Stimulated activated CD4-positive, alpha-beta T cell treated with anti-CD3 and anti-CD28 coated beads, Interleukin-4, amount 100 ng/mL, for 4 hours (primary cell): ENCODE results near the gene NPIPB6.
A peak's percentile ranks its signal among the peaks of the same experiment; 100 is the strongest.
"Not testable (repeated sequence)": the region's sequence is repeated elsewhere in the genome, so short reads cannot be mapped to it uniquely, and the experiment has no call there.

ENCODE experiments used
- DNase-seq, 2 experiments: peaks; one replicate each; pipeline ENCODE4 v3.0.0-alpha.2; 2020

The NPIPB6 gene

GRCh38 chr16:28363408-28363807 is at the start of gene NPIPB6:
Gene NPIPB6, minus strand, starts transcription at chr16:28363508. Its CDS starts 686 bp downstream, at chr16:28362822.
- DNase-seq, result not testable (repeated sequence)

GRCh38 chr16:28403220-28404072 is 40.1 kb upstream of the NPIPB6 start, which contains the start of gene EIF3CL:
Gene EIF3CL, minus strand, starts transcription at chr16:28403841. Its CDS starts 223 bp downstream, at chr16:28403618.
- not testable (repeated sequence) for DNase-seq

GRCh38 chr16:28392054-28392453 is 28.7 kb upstream of the NPIPB6 start:
- not testable (repeated sequence) for DNase-seq

- not testable (repeated sequence) for DNase-seq
These were observed 19.0 kb upstream of the NPIPB6 start for GRCh38 chr16:28382177-28382867.

- not testable (repeated sequence) for DNase-seq
These were observed 14.5 kb upstream of the NPIPB6 start for GRCh38 chr16:28377822-28378221.

- DNase-seq, result not testable (repeated sequence)
These were observed 13.9 kb upstream of the NPIPB6 start for GRCh38 chr16:28377108-28377625.

- not testable (repeated sequence) for DNase-seq
These were observed 11.8 kb upstream of the NPIPB6 start for GRCh38 chr16:28375115-28375514.

- DNase-seq, result not testable (repeated sequence)
These were observed 11.0 kb upstream of the NPIPB6 start for GRCh38 chr16:28374281-28374680.

GRCh38 chr16:28367926-28368325 is 4.6 kb upstream of the NPIPB6 start:
- not testable (repeated sequence) for DNase-seq

GRCh38 chr16:28364268-28365173 is 1.2 kb upstream of the NPIPB6 start:
- not testable (repeated sequence) for DNase-seq

- not testable (repeated sequence) for DNase-seq
These were observed 708 bp downstream of the NPIPB6 start for GRCh38 chr16:28362600-28362999.

GRCh38 chr16:28338230-28338629 is 25.1 kb downstream of the NPIPB6 start:
- DNase-seq, result not testable (repeated sequence)

- not testable (repeated sequence) for DNase-seq
These were observed 26.2 kb downstream of the NPIPB6 start for GRCh38 chr16:28336940-28337710.

GRCh38 chr16:28335678-28336077 is 27.6 kb downstream of the NPIPB6 start:
- DNase-seq, result not testable (repeated sequence)

- not testable (repeated sequence) for DNase-seq
These were observed 30.7 kb downstream of the NPIPB6 start for GRCh38 chr16:28332632-28333031.

GRCh38 chr16:28330981-28331380 is 32.3 kb downstream of the NPIPB6 start:
- DNase-seq, result not testable (repeated sequence)

GRCh38 chr16:28330232-28330631 is 33.1 kb downstream of the NPIPB6 start:
- not testable (repeated sequence) for DNase-seq

GRCh38 chr16:28326881-28327610 is 36.3 kb downstream of the NPIPB6 start:
- peak; percentile 56 to 63 for DNase-seq

GRCh38 chr16:28324887-28325279 is 38.4 kb downstream of the NPIPB6 start:
- DNase-seq, result no peak

GRCh38 chr16:28324235-28324886 is 38.9 kb downstream of the NPIPB6 start:
- DNase-seq, result no peak
